GM12801 (cell line): ENCODE results near the gene CMYA5.

Source experiments
- TF ChIP-seq, protein P1 (sequence below): IDR thresholded peaks from one replicate; pipeline ENCODE4 v1.5.1; 2011; ENCODE audit warnings: control low read depth; ENCODE audit not compliant: insufficient read length; ENCODE audit errors: extremely low read depth

Gene CMYA5

DNA sequence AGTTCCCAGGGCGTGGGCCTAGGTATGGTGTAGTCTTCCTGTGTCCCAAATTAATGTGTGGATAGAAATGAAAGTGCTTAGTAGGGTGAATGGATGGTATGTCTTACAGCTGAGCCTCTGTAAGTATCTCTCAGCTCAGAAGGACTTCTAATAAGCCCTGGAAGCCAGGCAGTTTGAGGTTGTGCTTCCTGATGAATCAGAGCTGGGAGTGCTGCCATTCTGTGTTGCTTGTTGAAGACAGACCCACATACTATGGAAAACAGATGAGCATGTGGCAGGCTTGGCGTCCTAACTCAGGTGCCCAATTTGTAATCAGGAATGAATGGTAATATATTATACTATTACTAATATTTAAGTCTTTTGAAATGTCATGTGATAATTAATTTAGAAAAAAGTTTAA, 69.8 kb downstream of the CMYA5 start:
- TF ChIP-seq, protein P1, sequence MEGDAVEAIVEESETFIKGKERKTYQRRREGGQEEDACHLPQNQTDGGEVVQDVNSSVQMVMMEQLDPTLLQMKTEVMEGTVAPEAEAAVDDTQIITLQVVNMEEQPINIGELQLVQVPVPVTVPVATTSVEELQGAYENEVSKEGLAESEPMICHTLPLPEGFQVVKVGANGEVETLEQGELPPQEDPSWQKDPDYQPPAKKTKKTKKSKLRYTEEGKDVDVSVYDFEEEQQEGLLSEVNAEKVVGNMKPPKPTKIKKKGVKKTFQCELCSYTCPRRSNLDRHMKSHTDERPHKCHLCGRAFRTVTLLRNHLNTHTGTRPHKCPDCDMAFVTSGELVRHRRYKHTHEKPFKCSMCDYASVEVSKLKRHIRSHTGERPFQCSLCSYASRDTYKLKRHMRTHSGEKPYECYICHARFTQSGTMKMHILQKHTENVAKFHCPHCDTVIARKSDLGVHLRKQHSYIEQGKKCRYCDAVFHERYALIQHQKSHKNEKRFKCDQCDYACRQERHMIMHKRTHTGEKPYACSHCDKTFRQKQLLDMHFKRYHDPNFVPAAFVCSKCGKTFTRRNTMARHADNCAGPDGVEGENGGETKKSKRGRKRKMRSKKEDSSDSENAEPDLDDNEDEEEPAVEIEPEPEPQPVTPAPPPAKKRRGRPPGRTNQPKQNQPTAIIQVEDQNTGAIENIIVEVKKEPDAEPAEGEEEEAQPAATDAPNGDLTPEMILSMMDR, result no peak

DNA sequence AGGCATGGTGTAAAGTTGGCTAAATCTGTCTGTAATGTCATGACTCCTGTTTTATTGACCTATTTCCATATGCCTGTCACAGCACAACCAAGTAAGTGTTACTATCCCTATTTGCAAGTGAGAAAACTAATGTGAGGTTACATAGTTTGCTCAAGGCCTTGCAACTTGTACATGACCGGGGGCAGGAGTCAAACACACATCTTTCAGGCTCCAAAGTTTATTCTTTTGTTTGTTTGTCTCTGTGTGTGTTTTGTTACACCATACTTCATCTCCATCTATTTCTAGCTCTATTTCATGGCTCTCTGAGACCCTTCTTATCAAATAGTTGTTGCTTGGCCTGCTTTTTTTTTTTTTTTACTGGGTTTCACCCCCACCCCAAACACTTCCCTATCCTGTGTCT, 70.2 kb downstream of the CMYA5 start:
- TF ChIP-seq, protein P1, result no peak

DNA sequence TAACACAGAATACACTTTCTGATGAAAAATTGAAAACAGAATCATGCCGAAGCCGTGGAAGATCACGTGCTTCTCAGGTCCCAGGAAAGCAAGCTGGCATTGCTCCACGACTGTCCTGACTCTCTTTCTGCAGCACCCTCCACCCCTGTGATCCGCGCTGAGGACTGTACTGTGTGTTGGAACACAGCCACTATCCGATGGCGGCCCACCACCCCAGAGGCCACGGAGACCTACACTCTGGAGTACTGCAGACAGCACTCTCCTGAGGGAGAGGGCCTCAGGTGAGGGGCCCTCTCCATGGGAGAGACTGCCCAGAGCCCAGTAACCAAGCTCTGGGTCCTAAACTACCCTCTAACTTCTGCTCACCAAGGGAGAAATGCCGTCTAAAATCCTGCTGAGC, 73.3 kb downstream of the CMYA5 start:
- TF ChIP-seq, protein P1, result no peak

DNA sequence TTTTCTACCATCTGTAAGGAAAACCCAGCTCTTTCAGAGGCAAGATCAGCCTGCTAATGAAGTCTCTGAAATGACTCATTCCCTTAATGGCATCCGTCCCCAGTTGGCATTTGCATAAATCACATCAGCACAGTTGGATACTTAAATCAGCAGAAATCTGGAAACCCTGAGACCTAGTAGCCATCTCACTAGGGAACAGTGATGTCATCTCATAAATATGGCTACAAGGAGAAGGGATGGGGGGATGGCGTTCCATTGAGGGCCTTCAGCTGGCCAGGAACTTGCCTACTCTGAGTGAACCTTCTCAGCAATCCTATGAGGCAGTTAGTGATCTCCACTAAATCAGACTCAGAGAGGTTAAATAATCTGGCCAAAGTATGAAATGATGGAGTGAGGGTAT, 81.8 kb downstream of the CMYA5 start:
- TF ChIP-seq, protein P1, result no peak

DNA sequence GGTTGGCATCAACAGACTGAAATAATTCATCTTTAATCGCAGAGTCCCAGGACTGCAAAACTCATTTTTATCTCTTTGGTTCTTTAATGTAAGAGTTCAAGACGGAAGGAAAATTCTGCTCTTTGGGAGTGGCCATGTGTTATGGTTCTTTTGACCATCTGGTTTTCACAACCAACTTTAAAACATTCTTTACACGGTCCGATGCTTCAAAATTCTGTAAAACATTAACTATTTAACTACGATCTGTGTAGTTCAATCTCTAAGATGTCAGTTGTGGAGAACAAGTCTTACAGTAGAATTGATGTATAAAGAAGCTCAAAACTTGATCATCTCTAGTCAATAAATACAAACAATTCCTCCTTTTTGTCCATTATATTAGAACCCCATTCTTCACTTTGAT, 83.0 kb downstream of the CMYA5 start:
- TF ChIP-seq, protein P1, result no peak

DNA sequence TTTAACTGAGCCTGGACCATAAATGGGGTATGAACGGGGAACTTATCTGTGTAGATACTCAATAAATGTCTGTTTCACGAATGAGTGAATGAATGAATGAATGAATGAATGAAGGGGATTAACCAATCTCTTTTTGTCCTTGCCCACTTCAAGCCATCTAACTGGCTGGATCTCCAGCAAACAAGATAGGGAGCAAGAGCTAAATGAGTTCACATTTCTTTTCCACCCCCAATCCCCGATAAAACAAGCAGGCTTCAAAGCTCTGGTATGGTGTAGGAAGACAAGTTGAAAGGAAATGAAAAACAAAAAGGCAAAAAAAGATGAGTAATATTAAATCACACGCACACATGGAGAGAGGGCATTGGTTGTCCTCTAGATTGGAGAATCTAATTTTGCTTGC, 84.0 kb downstream of the CMYA5 start:
- TF ChIP-seq, protein P1, result no peak

DNA sequence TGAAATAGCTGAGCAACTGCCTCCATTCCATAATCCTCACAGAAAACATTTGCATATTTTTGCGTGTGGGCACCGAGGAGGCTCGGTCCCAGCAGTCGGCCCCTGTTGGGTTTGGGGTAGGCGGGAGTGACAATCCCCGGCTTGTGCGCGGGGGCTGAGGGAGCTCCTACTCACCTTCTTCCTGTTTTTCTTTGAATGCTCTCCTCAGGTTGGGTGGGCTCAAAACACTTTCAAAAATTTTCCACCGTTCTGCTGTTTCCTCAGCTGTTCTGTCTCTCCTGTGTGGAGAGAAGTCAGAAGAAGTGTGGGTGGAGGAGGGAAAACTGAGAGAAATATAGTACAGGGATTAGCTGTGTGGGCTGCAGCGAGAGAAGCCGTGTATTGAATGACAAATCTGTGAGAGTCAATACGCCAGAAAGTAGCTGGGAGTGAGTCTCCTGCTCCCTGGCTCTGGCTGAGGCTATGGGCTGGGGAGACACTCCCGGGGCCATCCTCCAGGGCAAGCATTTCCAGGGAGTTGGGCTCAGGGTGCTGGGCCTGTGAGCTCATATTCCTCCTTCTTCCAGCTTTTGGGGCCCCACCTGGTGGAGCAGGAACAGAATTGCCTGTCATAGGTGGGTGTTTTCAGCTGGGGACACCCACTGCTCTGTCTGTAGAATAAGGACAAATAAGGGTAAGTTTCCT, 84.7 kb downstream of the CMYA5 start:
- TF ChIP-seq, protein P1, result no peak
